GM19240 (cell line): ENCODE data around the gene IL19.

Experiments
- DNase-seq: peaks from one replicate; pipeline ENCODE4 v3.0.0; 2011; ENCODE audit warnings: low spot score; ENCODE audit not compliant: insufficient read length

The IL19 gene

DNA sequence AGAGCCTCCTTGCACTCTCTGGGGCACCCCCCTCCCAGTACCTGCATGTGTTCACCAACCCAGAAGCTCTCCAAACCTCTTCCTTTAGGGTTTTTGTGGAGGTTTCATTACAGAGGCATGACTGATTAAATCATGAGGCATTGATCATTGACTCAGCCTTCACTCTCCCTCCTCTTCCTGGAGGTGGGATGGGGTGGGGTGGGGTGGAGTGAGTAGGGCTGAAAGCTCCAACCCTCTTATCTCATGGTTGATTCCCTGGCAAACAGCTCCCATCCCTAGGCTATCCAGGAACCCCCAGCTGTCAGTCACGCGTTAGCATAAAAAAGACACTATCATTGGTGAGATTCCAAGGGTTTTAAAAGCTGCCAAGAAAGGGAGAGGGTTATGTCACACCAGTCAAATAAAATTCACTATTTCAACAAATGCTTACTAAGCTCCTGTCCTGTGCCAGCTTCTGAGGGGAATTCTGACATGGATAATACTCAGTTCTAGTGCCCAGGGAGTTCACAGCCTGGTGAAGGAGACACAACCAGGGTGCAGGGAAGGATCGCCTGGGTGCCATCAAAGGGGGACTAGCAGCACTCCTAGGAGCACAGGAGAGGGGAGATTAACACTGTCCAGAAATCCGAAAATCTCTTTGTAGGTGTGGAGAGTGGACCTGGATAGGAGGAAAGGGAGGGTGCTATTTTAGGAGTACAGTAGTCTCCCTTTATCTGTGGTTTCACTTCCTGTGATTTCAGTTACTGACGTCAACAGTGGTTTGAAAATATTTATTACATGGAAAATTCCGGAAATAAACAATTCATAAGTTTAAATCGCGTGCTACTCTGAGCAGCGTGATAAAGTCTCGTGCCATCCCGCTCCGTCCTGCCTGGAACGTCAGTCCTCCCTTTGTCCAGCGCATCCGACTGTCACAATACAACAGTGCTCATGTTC, 119.8 kb downstream of the IL19 start:
- DNase-seq: no peak

DNA sequence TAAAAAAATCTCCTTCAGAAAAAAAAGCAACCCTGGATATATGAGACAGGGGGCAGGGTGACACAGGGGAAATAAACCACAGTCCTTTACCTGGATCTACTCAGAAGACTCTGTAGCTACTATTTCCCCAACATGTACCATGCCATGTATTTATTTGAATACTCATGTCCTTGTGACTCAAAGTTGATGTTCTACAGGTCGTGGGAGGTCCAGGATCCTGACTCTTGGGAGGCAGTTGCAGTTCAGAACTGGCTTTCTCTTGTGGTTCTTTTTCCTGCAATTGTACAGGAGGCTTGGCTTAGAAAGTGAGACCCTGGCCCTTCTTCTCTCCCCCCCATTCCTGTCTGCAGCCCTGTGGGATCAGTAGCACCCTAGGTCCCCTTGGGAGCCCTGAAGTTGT, 120.8 kb downstream of the IL19 start:
- DNase-seq: no peak
